Inferior parietal cortex (tissue), 1 donor: Measurements from ENCODE around the gene NAALADL1.
A peak's percentile ranks its signal among the peaks of the same experiment; 100 is the strongest.

Experiments used
- DNase-seq: peaks from one replicate; pipeline ENCODE4 v3.0.0-alpha.2; 2016; ENCODE audit errors: extremely low spot score

The NAALADL1 gene

GRCh38 chr11:65058419-65059054, at the start of gene NAALADL1:
NAALADL1 (minus strand) TSS chr11:65058553; CDS start chr11:65058521, 32 bp downstream.
- no peak for DNase-seq

GRCh38 chr11:65107751-65108468, 49.6 kb upstream of the NAALADL1 start:
- no peak for DNase-seq

GRCh38 chr11:65107078-65107477, 48.7 kb upstream of the NAALADL1 start:
- no peak for DNase-seq

- no peak for DNase-seq
Observed at GRCh38 chr11:65104628-65105027, 46.3 kb upstream of the NAALADL1 start.

GRCh38 chr11:65103476-65103875, 45.1 kb upstream of the NAALADL1 start:
- no peak for DNase-seq

- DNase-seq: peak; percentile 66
Observed at GRCh38 chr11:65102142-65103095, 44.1 kb upstream of the NAALADL1 start.

- DNase-seq: no peak
Observed at GRCh38 chr11:65100674-65101350, 42.5 kb upstream of the NAALADL1 start.

GRCh38 chr11:65096926-65097325, 38.6 kb upstream of the NAALADL1 start:
- DNase-seq: no peak

- peak; percentile 89 for DNase-seq
Observed at GRCh38 chr11:65095974-65096806, 37.8 kb upstream of the NAALADL1 start, which contains the start of gene VPS51. VPS51 (plus strand) TSS chr11:65096214; CDS start chr11:65096251, 37 bp downstream.

GRCh38 chr11:65095427-65095826, 37.1 kb upstream of the NAALADL1 start:
- no peak for DNase-seq

- DNase-seq: peak; percentile 34
Observed at GRCh38 chr11:65090628-65091027, 32.3 kb upstream of the NAALADL1 start.

- DNase-seq: no peak
Observed at GRCh38 chr11:65089621-65090020, 31.3 kb upstream of the NAALADL1 start.

- DNase-seq: no peak
Observed at GRCh38 chr11:65087827-65088226, 29.5 kb upstream of the NAALADL1 start.

GRCh38 chr11:65087216-65087615, 28.9 kb upstream of the NAALADL1 start:
- DNase-seq: no peak

GRCh38 chr11:65086809-65087208, 28.5 kb upstream of the NAALADL1 start:
- DNase-seq: no peak

- no peak for DNase-seq
Observed at GRCh38 chr11:65085446-65085845, 27.1 kb upstream of the NAALADL1 start.

GRCh38 chr11:65084598-65085375, 26.4 kb upstream of the NAALADL1 start:
- DNase-seq: no peak

GRCh38 chr11:65083834-65084597, 25.7 kb upstream of the NAALADL1 start, which contains the start of the genes CDCA5 and ZFPL1:
CDCA5 (minus strand) TSS chr11:65084040; CDS start chr11:65083978, 62 bp downstream.
ZFPL1 (plus strand) TSS chr11:65084222; CDS start chr11:65084699, 477 bp downstream.
- DNase-seq: peak; percentile 98
